ENCODE measurements around the gene RAMP2.
A peak's percentile ranks its signal among the peaks of the same experiment; 100 is the strongest.
"Not testable (repeated sequence)": the region's sequence is repeated elsewhere in the genome, so short reads cannot be mapped to it uniquely, and the experiment has no call there.

RAMP2 gene

DNA sequence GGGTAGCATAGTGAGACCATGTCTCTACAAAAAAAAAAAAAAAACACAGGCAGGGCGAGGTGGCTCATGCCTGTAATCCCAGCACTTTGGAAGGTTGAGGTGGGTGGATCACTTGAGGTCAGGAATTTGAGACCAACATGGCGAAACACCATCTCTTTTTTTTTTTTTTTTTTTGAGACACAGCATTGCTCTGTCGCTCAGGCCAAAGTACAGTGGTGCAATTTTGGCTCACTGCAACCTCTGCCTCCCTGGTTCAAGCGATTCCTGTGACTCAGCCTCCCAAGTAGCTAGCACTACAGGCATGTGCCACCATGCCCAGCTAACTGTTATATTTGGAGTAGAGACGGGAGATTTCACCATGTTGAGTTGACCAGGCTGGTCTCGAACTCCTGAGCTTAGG is 5.1 kb downstream of the RAMP2 start:
- DNase-seq = no peak
- in situ Hi-C loops (cut with MboI; ENCODE audit: low pct_unique_long_range_greater_than_20kb, low sequenced_read_pairs) = no loop called here

- DNase-seq = no peak
- in situ Hi-C loops (cut with MboI; ENCODE audit: low pct_unique_long_range_greater_than_20kb, low sequenced_read_pairs) = no loop called here
Observed at GRCh38 chr17:42767512-42767911, 6.5 kb downstream of the RAMP2 start.

GRCh38 chr17:42768006-42768405 is 7.0 kb downstream of the RAMP2 start:
- in situ Hi-C loops (cut with MboI; ENCODE audit: low pct_unique_long_range_greater_than_20kb, low sequenced_read_pairs) = not testable (repeated sequence)
- DNase-seq = peak; percentile 47

GRCh38 chr17:42769964-42770363 is 8.9 kb downstream of the RAMP2 start:
- DNase-seq; in situ Hi-C loops (cut with MboI; ENCODE audit: low pct_unique_long_range_greater_than_20kb, low sequenced_read_pairs): not testable (repeated sequence)

GRCh38 chr17:42772945-42773289 is 11.9 kb downstream of the RAMP2 start:
- in situ Hi-C loops (cut with MboI; ENCODE audit: low pct_unique_long_range_greater_than_20kb, low sequenced_read_pairs) = no loop called here
- DNase-seq = no peak

DNA sequence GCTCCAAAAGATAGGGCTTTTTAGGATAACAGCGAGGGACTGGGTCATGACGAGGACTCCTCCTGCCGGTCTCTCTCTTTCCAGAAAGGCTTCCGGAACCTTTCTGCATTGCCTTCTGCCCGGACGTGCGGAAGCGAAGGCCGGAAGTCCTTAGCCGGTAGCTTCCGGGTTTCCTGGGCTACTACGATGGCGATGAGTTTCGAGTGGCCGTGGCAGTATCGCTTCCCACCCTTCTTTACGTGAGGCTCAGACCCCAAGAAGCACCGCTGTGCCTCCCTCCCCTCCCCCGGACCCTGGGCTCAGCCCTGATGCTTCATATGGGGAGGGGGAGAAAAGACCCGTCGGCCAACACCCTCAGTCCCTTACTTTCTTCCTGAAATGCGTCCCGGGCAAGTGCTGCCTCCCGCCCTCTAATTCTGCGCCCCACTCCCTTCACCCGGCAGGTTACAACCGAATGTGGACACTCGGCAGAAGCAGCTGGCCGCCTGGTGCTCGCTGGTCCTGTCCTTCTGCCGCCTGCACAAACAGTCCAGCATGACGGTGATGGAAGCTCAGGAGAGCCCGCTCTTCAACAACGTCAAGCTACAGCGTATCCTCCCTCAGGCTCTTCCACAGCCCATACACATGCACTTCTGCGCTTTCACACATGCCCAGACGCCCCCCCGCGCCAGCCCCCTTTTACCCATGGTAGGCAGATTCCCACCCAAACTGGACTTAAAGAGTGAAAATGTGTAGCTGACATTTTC is 12.4 kb downstream of the RAMP2 start, which contains the start of gene VPS25:
TSS of gene VPS25 (plus strand) at position 160 of the 746 bp plus-strand sequence. CDS start at position 187, 27 bp downstream.
- in situ Hi-C loops (cut with MboI; ENCODE audit: low pct_unique_long_range_greater_than_20kb, low sequenced_read_pairs) = no loop called here
- peak; percentile 83 for DNase-seq

GRCh38 chr17:42774066-42774745 is 13.2 kb downstream of the RAMP2 start:
- in situ Hi-C loops (cut with MboI; ENCODE audit: low pct_unique_long_range_greater_than_20kb, low sequenced_read_pairs) = no loop called here
- DNase-seq = no peak

- peak; percentile 77 for DNase-seq
- in situ Hi-C loops (cut with MboI; ENCODE audit: low pct_unique_long_range_greater_than_20kb, low sequenced_read_pairs) = no loop called here
Observed at GRCh38 chr17:42775534-42776098, 14.6 kb downstream of the RAMP2 start.

DNA sequence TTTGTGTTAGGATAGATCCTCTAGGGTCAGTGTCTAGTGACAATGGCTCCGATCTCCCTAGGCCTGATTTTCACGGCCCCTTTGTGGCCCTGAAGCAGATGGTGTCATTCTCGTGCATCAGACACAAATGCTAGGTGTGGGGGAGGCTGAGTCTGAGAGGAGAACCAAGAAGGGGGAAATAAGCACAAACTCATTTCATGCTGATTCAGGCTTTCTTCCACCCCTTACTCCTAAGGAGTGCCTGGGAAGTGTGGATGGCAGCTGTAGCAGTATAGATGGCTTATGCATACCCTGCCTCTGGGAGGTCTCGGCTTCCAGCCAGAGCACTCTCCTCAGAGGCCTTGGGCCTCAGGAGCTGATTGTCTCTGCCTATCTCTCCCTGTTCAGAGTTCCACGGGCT is 17.5 kb downstream of the RAMP2 start:
- no peak for DNase-seq
- in situ Hi-C loops (cut with MboI; ENCODE audit: low pct_unique_long_range_greater_than_20kb, low sequenced_read_pairs) = no loop called here

- in situ Hi-C loops (cut with MboI; ENCODE audit: low pct_unique_long_range_greater_than_20kb, low sequenced_read_pairs) = no loop called here
- no peak for DNase-seq
Observed at GRCh38 chr17:42779304-42779935, 18.4 kb downstream of the RAMP2 start.

- no peak for DNase-seq
- in situ Hi-C loops (cut with MboI; ENCODE audit: low pct_unique_long_range_greater_than_20kb, low sequenced_read_pairs) = no loop called here
Observed at GRCh38 chr17:42779936-42780850, 19.2 kb downstream of the RAMP2 start, which contains the start of gene WNK4. TSS of gene WNK4 (plus strand) at chr17:42780610. CDS start at chr17:42780699, 89 bp downstream.

- in situ Hi-C loops (cut with MboI; ENCODE audit: low pct_unique_long_range_greater_than_20kb, low sequenced_read_pairs) = no loop called here
- DNase-seq = no peak
Observed at GRCh38 chr17:42780851-42781638, 20.0 kb downstream of the RAMP2 start.

DNA sequence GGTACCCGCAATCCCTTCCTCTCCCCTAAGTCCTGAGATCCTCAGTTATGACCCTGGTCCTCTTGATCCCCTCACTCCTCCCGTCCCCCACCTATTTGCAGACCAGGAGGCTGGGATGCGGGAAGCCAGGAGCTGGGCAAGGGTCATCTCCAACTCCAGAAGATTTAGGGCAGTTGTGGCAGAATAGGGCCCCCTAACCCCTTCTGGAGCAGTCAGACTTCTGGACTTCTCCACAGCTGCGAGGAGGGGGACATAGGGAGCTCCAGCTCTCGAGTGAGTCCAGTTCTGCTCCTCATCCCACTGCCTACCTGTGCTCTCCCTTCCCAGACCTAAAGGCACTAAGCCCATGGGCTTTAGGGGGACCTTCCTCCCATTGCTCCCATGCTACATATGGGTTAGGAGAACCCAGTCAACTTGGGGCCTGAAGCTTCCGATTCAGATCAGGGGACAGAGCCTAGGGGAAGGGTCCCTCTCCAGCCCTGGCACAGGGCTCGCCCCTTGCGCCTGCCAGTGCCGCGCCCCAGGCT is 20.7 kb downstream of the RAMP2 start:
- no peak for DNase-seq
- in situ Hi-C loops (cut with MboI; ENCODE audit: low pct_unique_long_range_greater_than_20kb, low sequenced_read_pairs) = no loop called here

DNA sequence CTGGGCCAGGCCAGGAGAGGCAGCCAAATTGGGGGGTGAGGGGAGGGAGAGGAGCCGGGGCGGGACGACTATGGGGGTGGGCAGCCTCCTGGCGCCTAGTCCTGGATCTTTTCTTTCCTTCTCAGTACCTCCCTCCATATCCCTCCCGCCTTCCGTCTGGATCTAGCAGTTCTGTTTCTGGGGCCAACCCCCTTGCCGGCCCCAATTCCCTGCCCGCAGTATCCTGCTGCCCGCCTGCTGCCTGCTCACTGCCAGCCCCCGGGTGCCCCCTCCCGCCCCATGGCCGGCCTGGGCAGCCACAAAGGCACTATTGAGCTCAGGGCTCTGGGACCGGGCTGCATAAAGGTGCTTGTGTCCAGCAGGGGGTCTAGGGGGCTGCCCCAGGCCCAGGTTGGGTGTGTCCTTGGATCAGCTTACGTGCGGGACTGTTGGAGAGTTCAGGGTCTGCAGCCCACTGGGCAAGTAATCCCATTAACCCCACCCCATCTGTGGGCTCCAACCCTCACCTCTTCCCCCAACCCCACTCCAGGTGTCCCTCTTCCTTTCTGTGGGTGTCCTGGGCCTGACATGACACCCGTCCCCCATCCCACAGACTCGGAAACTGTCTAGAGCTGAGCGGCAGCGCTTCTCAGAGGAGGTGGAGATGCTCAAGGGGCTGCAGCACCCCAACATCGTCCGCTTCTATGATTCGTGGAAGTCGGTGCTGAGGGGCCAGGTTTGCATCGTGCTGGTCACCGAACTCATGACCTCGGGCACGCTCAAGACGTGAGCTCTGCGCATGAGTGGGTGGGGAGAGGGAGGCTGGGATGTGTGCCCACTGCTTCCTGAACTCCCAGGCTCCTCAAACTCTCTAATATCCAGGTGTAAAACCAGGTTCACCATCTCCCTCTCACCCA is 21.4 kb downstream of the RAMP2 start:
- in situ Hi-C loops (cut with MboI; ENCODE audit: low pct_unique_long_range_greater_than_20kb, low sequenced_read_pairs) = no loop called here
- no peak for DNase-seq

- DNase-seq = no peak
- in situ Hi-C loops (cut with MboI; ENCODE audit: low pct_unique_long_range_greater_than_20kb, low sequenced_read_pairs) = no loop called here
Observed at GRCh38 chr17:42783062-42783790, 22.2 kb downstream of the RAMP2 start.

DNA sequence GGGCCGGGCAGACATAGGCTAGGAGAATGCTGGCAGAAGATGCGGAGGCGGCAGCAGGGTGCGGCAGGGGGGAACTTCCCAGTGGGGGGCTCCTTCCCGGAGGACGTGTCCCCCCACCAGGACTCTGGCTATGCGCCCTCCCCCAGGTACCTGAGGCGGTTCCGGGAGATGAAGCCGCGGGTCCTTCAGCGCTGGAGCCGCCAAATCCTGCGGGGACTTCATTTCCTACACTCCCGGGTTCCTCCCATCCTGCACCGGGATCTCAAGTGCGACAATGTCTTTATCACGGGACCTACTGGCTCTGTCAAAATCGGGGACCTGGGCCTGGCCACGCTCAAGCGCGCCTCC is 22.7 kb downstream of the RAMP2 start:
- in situ Hi-C loops (cut with MboI; ENCODE audit: low pct_unique_long_range_greater_than_20kb, low sequenced_read_pairs) = no loop called here
- no peak for DNase-seq

All from KBM-7 (cell line).